ENCODE results near the gene EML2.
"Not testable (repeated sequence)": the region's sequence is repeated elsewhere in the genome, so short reads cannot be mapped to it uniquely, and the experiment has no call there.

Gene EML2, protein sequence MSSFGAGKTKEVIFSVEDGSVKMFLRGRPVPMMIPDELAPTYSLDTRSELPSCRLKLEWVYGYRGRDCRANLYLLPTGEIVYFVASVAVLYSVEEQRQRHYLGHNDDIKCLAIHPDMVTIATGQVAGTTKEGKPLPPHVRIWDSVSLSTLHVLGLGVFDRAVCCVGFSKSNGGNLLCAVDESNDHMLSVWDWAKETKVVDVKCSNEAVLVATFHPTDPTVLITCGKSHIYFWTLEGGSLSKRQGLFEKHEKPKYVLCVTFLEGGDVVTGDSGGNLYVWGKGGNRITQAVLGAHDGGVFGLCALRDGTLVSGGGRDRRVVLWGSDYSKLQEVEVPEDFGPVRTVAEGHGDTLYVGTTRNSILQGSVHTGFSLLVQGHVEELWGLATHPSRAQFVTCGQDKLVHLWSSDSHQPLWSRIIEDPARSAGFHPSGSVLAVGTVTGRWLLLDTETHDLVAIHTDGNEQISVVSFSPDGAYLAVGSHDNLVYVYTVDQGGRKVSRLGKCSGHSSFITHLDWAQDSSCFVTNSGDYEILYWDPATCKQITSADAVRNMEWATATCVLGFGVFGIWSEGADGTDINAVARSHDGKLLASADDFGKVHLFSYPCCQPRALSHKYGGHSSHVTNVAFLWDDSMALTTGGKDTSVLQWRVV

DNA sequence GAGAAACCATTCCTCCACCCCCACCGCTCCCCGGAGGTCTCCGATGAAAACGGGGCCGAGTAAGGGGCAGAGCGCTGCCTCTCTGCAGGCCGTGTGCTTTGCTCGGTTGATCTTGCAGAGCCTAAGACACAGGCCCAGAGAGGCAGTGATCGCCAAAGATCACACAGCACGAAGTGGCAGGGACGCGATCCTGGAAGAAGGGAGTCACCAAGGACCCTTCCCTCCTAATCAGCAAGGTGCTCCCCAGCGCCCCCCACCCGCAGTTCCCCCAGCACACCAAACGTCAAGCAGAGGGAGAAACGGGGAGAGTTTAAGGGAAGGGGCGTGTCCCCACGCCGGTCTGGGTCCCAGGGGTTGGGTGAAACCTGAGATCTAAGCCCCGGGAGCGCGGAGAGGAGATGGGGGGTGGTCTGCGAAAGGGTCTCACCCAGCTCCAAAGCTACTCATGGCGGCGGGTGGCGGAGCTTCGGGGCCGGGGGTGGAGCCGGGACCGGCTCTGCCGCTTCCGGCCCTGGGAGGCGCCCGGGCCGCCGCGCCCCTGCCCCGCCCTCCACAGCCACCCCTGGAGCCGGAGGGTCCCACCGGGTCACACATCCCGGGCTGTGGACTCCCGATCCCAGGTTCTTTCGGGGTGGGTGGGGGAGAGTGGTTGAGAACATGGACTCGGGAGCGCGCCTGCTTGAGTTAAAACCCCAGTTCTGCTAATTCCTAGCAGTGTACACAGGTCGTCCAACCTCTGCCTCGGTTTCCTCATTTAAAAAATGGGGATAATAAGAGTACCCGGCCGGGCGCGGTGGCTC is at the start of gene EML2:
Gene EML2, minus strand, starts transcription at position 468 of the 800 bp plus-strand sequence. Its CDS starts 21 bp downstream, at position 447.
- no peak for DNase-seq

DNA sequence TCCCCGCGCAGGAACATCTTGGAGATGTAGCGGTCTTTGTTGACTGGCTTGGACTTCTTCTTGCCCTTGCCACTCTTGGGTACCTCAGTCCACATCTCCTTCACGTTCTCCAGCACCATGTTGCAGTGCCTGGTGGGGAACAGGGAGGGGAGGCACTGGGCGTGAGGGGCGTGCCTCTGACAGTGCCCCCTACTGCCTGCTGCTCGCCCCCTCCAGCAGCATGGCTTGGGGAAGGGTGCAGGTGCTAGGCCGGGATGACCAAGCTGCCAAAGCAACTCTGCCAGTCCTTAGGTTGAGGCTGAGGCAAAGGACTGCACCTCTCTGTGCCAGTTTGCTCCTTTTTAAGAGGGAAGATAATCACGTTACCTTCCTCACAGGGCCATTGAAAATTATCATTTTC is 48.4 kb upstream of the EML2 start:
- DNase-seq, result no peak

DNA sequence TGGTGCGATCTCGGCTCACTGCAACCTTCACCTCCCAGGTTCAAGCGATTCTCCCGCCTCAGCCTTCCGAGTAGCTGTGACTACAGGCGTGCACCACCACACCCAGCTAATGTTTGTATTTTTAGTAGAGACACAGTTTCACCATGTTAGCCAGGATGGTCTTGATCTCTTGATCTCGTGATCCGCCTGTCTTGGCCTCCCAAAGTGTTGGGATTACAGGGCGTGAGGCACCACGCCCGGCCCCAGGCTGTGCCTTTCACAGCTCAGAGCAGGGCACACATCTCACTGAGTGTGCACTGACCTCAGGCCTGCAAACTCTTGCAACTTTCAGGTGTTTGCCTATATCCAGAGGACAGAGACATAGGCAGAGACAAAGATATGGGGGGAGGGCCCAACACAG is 45.8 kb upstream of the EML2 start:
- DNase-seq, result not testable (repeated sequence)

DNA sequence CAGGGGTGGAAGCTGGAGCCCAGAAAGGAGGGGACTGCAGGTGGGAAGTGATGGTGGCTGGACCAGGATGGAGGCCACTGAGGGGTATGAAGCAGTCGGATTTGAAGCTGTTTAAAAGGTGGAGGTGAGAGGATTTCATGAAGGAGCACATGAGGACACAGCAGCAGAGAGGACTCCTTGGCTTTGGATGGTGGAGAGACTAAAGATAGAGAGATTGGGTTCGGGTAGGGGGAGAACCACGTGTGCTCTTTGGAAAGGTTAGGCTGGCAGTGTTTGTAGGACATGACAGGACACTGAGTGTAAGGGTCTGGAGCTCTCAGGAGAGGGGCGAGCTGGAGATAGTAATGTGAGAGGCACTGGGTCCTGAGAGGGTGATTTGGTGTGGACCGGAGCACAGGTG is 43.7 kb upstream of the EML2 start:
- no peak for DNase-seq

DNA sequence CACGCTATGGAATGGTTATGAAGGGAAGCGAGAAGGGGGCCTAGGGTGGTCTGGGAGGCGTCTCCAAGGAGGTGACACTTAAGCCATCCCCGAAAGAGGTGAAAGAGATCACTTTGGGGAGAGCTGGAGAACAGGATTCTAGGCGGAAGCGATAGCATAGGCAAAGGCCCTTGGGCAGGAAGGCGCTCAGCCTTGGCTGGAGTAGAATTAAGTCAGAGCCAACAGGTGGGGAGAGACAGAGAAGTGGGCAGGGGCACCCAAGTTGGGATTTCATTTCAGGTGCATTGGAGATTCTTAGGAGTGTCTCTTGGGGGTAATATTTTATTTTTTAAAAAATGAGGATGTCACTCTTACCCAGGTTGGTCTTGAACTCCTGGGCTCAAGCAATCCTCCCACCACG is 42.9 kb upstream of the EML2 start:
- DNase-seq, result no peak

DNA sequence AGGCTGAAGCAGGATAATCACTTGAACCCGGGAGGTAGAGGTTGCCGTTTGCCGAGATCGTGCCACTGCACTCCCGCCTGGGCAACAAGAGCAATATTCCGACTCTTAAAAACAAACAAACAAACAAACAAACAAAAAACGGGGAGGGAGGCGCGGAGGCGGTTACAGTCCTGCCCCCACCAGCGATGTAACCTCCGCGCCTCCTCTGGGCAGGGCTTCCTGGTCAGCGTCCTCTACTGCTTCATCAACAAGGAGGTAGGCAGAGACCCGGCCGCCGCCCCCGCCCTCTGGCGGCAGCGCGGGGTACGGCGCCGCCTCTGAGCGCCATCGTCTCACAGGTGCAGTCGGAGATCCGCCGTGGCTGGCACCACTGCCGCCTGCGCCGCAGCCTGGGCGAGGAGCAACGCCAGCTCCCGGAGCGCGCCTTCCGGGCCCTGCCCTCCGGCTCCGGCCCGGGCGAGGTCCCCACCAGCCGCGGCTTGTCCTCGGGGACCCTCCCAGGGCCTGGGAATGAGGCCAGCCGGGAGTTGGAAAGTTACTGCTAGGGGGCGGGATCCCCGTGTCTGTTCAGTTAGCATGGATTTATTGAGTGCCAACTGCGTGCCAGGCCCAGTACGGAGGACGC is 42.3 kb upstream of the EML2 start:
- DNase-seq, result peak; percentile 77

DNA sequence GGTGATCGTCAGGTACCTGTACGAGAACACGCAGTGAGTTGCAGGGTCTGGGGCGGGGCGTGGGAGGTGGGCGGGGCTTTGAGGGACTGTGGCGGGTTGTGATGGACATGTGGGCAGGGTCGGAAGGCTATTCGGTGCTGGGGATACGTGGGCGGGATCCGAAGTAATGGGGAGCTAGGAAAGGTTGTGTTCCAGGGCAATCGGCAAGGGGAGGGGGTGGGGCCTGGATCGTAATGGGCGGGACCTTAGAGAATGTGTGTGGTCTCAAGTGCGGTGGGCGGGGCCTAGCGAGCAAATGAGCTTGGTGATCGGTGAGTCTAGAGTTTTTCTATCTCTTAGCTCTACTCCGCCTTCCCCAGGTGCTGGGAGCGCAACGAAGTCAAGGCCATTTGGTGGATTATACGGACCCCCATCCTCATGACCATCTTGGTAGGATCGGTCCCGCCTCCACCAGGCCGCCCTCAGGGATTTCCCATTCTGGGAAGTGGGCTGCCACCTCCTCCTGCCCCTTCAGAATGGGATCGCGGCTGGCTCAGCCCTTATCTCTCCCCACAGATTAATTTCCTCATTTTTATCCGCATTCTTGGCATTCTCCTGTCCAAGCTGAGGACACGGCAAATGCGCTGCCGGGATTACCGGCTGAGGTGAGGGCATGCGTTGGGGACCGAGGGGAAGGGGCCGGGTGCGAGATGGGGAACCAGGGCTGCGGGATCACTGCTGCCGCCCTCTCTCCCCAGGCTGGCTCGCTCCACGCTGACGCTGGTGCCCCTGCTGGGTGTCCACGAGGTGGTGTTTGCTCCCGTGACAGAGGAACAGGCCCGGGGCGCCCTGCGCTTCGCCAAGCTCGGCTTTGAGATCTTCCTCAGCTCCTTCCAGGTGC is 38.4 kb upstream of the EML2 start:
- no peak for DNase-seq

DNA sequence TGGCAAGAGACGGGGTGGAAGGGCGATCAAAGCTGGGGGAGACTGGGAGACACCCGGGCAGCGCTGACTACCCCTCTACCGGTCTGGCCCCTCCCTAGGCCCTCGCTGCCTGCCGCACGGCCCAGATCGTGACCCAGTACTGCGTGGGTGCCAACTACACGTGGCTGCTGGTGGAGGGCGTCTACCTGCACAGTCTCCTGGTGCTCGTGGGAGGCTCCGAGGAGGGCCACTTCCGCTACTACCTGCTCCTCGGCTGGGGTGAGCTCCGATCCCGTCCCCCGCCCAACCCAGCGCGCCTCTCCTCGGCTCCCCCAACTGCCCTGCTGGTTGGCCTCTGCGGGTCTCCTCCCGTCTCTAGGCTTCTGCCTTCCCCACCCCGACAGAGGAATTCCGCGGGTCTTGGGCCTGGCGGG is 37.7 kb upstream of the EML2 start:
- DNase-seq, result no peak

DNA sequence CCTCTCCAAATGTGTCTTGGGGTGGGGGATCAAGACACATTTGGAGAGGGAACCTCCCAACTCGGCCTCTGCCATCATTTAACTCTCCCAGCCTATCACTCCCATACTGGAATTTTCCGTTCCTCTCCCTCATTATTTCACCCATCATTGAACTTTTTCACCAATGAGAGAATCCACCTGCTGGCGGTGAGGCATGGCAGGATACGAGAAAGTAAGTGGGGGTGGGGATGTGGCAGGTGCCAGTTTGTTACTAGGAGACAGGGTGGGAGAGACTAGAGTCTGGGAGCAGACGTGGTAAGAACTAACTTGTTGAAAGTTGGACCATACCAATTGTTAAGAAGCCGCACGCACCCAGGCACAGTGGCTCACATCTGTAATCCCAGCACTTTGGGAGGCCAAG is 35.7 kb upstream of the EML2 start:
- DNase-seq, result no peak

DNA sequence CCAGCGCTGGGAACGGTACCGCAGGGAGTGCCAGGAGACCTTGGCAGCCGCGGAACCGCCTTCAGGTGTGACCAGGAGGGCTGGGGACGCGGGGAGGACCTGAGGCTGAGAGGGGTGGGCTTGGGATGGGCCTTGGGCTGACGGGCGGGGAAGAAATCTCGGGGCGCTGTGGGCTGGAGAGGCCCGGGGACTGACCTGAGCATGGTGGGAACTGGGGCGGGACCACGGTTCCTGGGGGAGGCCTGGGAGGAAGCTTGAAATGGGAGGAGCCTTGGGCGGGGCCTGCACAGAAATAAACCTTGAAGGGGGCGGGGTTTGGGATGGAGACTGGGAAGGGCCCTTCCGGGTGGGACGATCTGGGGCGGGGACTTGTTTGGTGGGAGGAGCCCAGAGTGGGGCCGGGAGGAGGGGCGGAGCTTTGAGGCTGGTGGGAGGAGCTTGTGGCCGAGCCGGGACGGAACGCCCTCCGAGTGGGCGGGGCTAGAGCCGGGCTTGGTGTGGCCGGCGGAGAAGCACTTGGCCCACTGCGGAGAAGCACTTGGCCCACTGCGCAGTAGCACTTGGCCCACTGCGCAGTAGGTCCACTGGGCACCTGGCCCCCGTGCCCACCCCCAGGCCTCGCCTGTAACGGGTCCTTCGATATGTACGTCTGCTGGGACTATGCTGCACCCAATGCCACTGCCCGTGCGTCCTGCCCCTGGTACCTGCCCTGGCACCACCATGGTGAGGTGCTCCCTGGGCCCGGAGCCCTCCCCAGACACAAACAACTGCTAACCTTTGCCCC is 31.7 kb upstream of the EML2 start:
- no peak for DNase-seq

DNA sequence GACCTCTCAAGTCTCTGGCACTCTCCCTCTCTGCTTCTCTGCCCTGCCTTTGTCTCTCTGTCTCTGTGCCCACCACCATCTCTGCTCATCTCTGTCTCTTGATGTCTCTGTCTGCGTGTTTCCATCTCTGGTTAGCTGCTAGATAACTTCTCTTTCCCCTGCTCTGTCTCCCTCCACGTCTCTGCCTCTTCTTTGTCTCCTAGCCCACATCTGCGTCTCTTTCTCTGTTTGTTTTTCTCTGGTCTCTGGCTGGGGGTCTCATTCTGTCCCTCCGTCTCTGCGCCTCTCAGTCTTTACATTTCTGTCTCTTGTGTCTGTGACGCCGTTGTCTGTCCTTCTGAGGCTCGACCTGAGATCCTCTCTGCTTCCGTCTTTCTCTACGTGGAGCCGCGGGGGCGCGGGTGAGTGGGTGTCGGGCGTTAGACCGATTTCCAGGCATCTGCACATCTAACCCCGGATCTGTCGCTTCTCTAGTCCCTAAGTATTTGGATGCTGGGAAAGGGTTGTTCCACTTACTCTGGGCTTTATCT is 29.2 kb upstream of the EML2 start:
- DNase-seq, result no peak

DNA sequence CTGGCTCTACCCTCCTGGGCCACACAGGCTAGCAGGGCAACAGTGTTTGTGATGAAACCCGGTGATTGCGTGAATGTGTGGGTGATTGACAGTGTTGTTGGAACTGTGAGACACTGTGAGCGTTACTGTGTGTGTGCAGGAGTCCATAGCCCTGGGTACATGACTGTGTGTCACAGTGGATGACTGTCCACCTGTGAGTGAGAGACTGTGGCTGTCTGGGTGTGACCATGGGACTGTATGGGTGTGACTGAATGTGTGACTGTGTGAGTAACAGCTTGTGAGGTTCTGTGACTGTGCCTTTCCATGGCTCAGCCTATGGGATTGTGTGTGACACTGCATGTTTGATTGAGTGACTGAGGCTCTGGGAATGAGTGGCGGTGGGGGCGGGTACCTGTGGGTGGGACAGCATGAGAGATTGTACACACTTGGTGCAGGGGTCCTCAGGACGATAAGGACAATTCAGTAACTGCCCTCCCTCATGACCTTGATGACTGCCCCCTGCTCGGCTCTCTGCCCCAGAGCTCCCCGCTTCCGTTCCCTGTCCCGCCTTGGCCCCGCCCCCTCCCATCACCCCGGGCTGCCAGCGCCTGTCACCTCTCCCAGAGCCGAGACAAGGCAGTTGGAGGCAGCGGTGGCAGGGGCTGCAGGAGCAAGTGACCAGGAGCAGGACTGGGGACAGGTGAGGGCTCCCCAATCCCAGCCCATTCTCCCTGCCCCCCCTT is 28.6 kb upstream of the EML2 start, which contains the start of gene GIPR:
Gene GIPR, plus strand, starts transcription at position 602 of the 722 bp plus-strand sequence. CDS start 1,300 bp downstream, outside the sequence.
- DNase-seq, result no peak

DNA sequence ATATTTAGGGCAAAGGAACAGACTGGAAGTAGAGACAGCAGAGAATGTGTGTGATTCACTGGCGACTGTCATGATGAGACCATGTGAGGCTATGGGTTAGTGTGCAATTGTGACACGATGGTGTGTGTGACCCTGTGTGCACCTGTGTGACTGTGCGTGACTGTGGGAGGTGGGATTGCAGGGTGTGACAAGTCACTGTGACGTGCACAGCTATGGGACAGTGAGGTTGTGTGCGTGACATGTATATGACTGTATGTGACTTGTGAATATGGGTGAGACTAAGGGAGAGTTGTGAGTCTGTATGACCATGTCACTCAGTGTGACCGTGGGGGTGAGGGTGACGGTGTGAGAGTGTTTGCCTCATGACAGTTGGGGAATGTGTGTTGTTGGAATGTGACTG is 25.4 kb upstream of the EML2 start:
- DNase-seq, result no peak

DNA sequence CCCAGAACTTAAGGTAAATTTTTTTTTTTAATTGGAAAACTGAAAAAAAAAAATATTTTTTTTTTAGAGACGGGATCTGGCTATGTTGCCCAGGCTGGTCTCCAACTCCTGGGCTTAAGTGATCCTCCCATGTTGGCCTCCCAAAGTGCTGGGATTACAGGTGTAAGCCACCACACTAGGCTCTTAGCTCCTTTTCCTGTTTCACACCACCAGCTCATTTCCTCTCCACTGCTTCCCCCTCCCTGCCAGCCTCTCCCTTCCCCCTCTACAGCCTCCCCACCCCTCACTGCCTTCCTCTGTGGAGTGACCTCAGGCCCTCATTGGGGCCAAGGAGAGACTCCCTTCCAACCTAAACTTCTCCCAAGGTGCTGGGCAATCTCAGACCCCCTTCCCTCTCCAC is 24.6 kb upstream of the EML2 start:
- no peak for DNase-seq

DNA sequence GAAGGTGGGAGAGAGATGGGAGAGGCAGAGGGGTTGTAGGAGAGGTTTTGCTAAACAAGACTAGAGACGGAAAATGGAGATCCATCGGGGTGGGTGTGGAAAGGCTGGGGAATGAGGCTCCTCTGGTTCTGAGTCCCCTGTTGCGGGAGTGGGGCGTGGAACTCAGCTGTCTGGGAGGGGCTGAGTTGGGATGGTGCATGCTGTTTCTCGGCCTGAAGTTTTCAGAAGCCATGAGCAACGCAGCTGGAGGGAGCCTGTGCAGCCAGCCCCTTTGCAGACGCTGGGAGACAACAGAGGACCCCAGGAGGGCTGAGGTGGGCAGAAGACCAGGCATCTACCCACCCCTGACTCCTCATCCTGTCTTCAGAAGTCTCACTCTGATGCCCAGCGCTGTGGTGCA is 21.4 kb upstream of the EML2 start:
- no peak for DNase-seq

DNA sequence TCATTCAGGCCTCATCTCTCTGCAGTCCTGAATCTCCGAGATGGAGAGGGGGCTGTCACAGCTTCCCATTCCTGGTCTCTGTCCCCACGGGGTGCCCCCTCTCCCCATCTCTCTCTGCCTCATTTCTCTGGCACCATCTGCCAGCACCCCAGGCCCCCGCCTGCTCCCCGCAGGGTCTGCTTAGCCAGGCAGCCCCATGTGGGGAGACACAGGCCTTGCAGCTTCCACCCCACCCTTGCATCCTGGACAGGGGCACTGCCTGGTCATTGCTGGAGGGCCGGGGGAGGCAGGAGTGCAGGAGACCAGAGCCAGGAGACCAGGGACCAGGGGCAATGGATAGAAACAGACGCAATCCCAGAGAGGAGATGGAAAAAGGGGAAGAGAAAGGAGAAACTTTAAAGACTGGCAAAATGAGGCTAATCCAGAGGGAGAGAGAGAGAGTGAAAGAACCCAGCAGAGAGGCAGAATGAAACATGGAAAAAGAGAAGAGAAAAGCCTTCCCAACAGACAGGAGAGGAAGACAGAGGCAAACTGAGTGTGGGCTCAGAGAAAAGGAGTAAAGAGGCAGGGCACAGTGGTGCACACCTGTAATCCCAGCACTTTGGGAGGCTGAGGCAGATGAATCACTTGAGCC is 20.0 kb upstream of the EML2 start:
- no peak for DNase-seq

DNA sequence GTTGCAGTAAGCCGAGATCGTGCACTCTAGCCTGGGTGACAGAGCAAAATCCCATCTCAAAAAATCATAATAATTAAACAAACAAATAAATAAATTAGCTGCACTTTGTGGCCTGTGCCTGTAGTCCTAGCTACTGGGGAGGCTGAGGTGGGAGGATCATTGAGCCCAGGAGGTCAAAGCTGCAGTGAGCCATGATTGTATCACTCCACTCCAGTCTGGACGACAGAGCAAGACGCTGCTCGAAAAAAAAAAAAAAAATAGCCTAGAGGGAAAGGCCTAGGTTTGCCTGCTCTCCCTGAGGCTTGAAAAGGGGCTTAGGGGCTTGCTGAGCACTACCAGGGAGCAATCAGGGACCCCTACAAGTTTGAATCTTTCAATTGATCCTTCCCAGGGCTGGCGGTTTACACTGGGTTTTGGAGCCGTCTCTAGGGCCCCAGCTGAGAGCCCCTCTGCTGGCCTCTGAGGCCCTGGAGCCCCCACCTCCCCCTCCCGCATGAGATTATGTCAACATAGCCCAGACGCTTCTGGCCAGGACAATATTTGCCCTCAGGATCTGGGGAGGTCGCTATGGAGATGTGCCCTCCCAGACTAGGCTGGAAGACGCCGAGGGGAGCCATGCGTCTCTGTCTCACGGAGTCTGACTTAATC is 18.4 kb upstream of the EML2 start:
- no peak for DNase-seq

DNA sequence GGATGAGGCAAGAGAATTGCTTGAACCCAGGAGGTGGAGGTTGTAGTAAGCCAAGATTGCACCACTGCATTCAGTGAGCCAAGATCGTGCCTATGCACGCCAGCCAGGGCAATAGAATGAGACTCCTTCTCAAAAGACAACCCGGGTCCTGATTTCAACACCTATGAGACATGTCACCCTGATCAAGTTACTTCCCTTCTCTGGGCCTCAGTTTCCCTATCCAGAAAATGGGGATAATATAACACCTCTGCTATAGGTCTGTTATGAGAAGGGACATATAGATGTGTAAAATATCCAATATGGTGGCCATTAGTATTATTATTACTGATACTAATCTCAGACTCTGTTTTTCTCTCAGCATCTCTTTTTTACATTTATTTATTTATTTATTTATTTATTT is 15.9 kb upstream of the EML2 start:
- no peak for DNase-seq

DNA sequence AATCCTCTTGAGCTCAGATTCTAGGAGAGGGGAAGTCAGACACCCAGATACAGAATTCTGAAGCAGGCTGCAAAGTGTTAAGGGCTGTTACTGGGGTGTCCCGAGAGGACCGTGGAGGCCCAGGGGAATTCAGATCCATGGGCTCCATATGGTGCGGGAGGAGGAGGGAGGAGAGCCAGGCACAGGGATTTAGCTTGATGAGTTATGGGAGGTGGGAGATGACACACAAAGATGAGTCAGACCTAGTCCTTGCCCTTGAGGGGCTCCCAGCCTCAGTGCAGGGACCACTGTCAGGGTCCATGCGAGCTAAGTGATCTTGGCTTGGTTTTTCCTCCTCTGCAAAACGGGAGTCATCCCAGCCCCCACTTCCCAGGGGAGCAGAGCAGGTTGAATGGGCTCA is 14.4 kb upstream of the EML2 start:
- DNase-seq, result no peak

Data from KG1 (cell line).